HK-2 (cell line): ENCODE measurements around the gene CLCA4.

Source experiments
- DNase-seq: peaks from one replicate; pipeline ENCODE4 v3.0.0-alpha.2; 2018; ENCODE audit not compliant: unreplicated experiment

The CLCA4 gene

DNA sequence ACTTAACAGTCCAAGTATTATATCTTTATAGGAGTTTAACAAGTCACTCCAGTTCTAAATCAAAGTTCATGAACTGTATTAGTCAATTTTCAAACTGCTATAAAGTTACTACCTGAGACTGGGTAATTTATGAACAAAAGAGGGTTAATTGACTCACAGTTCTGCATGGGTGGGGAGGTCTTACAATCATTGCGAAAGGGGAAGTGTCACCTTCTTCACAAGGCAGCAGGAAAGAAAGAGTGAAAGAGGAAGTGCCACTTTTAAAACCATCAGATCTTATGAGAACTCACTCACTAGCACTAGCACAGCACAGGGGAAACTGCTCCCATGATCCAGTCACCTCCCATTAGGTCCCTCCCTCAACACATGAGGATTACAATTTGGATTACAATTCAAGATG, 70.0 kb downstream of the CLCA4 start:
- DNase-seq: no peak

DNA sequence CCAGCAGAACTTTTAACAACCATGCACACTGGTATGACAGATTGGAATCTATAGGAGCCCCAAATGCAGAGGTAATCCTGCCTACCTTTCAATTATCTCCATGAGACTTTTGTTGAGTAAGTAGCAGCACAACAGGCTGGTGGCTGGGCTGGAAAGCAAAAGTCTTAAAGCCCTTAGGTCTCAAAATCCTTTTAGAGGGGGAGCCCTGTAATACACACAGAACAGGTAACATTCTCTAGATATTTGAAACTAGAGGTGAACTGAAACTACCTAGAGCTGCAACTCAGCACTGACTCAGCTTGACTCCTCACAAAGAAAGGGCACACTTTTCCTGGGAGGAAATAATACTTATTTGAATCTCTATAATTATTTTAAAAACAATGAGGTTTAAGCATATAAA, 71.5 kb downstream of the CLCA4 start:
- no peak for DNase-seq

DNA sequence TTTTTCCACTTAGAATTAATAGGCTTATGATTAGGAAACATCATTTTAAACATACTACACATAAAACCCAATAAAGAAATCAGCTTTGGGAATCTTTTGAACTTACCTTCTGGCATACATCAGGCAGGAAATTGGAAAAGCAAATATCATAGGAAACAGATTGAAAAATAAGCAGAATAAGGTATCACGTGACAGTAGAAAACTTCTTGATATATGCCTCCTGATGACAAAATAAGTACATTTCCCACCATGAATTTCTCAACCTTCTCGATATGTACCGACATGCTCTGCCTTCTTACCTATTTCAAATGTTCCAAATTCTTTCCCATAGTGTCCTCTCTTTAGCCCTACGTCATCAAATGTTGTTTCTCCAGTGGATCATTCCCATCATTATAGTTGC, 72.4 kb downstream of the CLCA4 start:
- DNase-seq: no peak

DNA sequence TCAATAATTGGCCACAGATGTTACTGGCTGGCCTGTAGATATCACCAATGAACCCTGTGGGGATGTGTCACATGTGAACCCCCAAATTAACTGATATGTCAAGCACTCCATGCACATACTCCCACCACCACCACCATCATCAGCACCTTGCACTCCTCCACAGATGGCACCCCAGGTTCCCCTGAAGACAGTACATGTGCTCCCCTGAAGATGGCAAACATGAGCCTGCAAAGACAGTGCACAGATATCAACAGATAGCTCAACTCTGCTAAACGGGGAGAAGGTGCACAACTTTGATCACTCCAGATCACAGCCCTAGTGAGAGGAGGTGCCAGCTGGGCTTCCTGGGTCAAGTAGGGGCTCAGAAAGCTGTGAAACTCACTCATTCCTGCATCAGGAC, 74.4 kb downstream of the CLCA4 start:
- DNase-seq: no peak
